Peyer's patch (tissue), 4 donors: Measurements from ENCODE around the gene CAMK1G. TPM values are rescaled to one million over a fixed set of nuclear protein-coding genes. Genes with fewer than 3 reads are reported as not detected.

Experiments used
- DNase-seq, 3 donors: peaks; one replicate each; pipeline ENCODE4 v3.0.0-alpha.2; 2017 to 2019
- H3K27ac ChIP-seq, 4 donors: fragments of 200-600 bp; sonication (generic); one replicate each; pipeline ENCODE4 v1.5.1; 2016 to 2019
- H3K27me3 ChIP-seq, 2 donors: fragments of 200-600 bp; sonication (generic); one replicate each; pipeline ENCODE4 v1.5.1; 2019
- H3K36me3 ChIP-seq, 3 donors: fragments of 200-600 bp; sonication (generic); one replicate each; pipeline ENCODE4 v1.5.1; 2016 to 2019
- H3K4me1 ChIP-seq, 4 donors: fragments of 200-600 bp; sonication (generic); one replicate each; pipeline ENCODE4 v1.5.1; 2016 to 2019
- H3K4me3 ChIP-seq, 4 donors: fragments of 200-600 bp; sonication (generic); 1 replicate in 3 of 4; 2 replicates in 1 of 4; pipeline ENCODE4 v1.5.1; 2016 to 2019; ENCODE audit warnings: mild to moderate bottlenecking in 1 of 4
- H3K9me3 ChIP-seq, 4 donors: fragments of 200-600 bp; sonication (generic); one replicate each; pipeline ENCODE4 v1.5.1; 2016 to 2019; ENCODE audit warnings: mild to moderate bottlenecking in 1 of 4
- POLR2A ChIP-seq, 2 donors: fragments of 450-650 bp; IDR thresholded peaks; one replicate each; pipeline ENCODE4 v1.5.1; 2017; ENCODE audit warnings: antibody characterized with exemption in 2 of 2, mild to moderate bottlenecking in 2 of 2, moderate library complexity in 2 of 2
- total RNA-seq, 4 donors: library from RNA; depleted of rRNA; stranded (reverse); fragments of >200 nt; gene quantifications; one replicate each; pipeline ENCODE4 v1.1.0, GENCODE V29; 2016
- TF ChIP-seq, protein P1 (sequence below), 6 experiments: fragments of 450-650 bp in 4 of 6; fragments of 200-600 bp in 2 of 6; sonication (generic) in 1 of 6; IDR thresholded peaks; one replicate each; pipeline ENCODE4 v1.5.1; 2017 to 2019; ENCODE audit warnings: antibody characterized with exemption in 6 of 6, mild to moderate bottlenecking in 3 of 6, moderate library complexity in 1 of 6

CAMK1G gene
- total RNA-seq, 4 donors from 2014 or later = not detected

DNA sequence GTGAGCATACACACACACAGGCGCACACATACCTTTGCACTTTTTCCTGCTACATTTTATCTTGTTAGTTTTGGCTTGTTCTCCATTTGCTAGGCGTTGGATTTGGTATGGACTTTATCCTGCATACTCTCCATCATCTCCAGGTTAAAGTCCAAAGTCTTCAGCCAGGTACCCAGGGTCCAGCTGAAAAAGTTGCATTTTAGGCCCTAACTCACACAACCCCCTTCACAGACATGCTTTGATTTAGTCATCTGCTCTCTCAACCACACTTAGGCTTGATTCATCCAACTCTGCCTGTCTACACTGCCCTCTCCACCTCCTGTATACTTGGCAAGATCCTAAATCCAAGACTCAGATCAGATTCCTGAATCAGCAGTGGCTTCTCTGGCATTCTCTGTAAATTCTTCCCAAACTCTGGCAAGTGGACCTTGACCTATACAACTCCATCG is 79.4 kb downstream of the CAMK1G start:
- Histone ChIP-seq H3K9me3 (no peaks in the 10 kb centered on the region), H3K4me1 (peaks cover 0 to 14% (median 0%) of the 10 kb centered on the region in 4 donors), H3K27me3 (no peaks in the 10 kb centered on the region), H3K36me3 (no peaks in the 10 kb centered on the region), H3K4me3 (no peak overlapping the region), H3K27ac (no peak overlapping the region)
- DNase-seq = no peak
- no peak for TF ChIP-seq POLR2A (IDR thresholded peaks at IDR 0.05)
- TF ChIP-seq, protein P1, sequence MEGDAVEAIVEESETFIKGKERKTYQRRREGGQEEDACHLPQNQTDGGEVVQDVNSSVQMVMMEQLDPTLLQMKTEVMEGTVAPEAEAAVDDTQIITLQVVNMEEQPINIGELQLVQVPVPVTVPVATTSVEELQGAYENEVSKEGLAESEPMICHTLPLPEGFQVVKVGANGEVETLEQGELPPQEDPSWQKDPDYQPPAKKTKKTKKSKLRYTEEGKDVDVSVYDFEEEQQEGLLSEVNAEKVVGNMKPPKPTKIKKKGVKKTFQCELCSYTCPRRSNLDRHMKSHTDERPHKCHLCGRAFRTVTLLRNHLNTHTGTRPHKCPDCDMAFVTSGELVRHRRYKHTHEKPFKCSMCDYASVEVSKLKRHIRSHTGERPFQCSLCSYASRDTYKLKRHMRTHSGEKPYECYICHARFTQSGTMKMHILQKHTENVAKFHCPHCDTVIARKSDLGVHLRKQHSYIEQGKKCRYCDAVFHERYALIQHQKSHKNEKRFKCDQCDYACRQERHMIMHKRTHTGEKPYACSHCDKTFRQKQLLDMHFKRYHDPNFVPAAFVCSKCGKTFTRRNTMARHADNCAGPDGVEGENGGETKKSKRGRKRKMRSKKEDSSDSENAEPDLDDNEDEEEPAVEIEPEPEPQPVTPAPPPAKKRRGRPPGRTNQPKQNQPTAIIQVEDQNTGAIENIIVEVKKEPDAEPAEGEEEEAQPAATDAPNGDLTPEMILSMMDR (IDR thresholded peaks at IDR 0.05) = no peak

Other genes with a start within 250 kb of the CAMK1G start
- 100 to 1,000 TPM in 3 of 4 donors, 1 to 10 TPM in 1; 9.1 to 109 (median 104) TPM for gene LAMB3, start 68.7 kb downstream of the CAMK1G start, total RNA-seq
- 10 to 100 TPM in 3 of 4 donors, 1 to 10 TPM in 1; 2.3 to 70.4 (median 14.1) TPM for gene G0S2, start 91.7 kb downstream of the CAMK1G start, total RNA-seq
- gene HSD11B1, start 121.1 kb downstream of the CAMK1G start, total RNA-seq = 1 to 10 TPM in 3 of 4 donors, not detected in 1; 4.2 to 8.6 (median 5.8) TPM
- gene TRAF3IP3, start 172.3 kb downstream of the CAMK1G start, total RNA-seq = 100 to 1,000 TPM in 1 of 4 donors, 10 to 100 TPM in 1, 1 to 10 TPM in 2; 7.4 to 102 (median 10.8) TPM
- 1 to 10 TPM in 3 of 4 donors, under 1 TPM in 1; 0.83 to 1.9 (median 1.8) TPM for gene C1orf74, start 200.8 kb downstream of the CAMK1G start, total RNA-seq
- gene IRF6, start 222.4 kb downstream of the CAMK1G start, total RNA-seq = 10 to 100 TPM in 3 of 4 donors, 1 to 10 TPM in 1; 9.9 to 66.4 (median 52.2) TPM
- 10 to 100 TPM in 1 of 4 donors, 1 to 10 TPM in 3; 3.5 to 14.9 (median 6.3) TPM for gene UTP25, start 244.3 kb downstream of the CAMK1G start, total RNA-seq